NOMO-1 treated with dmso at 0.1 percent for 144 hours (cell line): ENCODE data around the gene CYLD.

Source experiments
- DNase-seq: peaks from one replicate; lab custom pipeline; 2025; ENCODE audit not compliant: unreplicated experiment; lab: John Stamatoyannopoulos, UW

CYLD gene

DNA sequence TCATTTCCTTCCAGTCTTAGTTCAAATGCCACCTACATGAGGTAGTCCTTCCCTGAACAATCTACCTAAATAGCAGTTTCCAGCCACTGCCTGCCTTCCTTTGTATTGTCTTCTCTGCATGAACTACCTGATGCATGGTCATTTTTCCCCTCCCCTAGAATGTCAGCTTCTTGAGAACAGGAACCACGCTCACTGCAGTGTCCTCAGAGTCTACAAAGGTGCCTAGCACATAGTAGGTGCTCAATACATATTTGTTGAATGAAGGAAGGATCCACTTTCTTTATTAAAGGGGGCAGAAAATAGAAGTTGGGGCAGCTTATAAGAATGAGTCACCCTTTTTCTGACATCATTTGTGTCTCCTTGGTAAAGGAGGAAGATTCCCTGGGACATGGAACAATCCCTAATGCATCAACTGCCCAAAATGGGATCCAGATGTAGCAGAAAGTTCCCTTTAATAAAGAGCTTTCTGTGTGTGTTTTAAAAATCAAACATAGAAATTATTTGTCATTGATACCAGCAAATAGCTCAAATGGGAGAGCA is 4.4 kb upstream of the CYLD start:
- no peak for DNase-seq

DNA sequence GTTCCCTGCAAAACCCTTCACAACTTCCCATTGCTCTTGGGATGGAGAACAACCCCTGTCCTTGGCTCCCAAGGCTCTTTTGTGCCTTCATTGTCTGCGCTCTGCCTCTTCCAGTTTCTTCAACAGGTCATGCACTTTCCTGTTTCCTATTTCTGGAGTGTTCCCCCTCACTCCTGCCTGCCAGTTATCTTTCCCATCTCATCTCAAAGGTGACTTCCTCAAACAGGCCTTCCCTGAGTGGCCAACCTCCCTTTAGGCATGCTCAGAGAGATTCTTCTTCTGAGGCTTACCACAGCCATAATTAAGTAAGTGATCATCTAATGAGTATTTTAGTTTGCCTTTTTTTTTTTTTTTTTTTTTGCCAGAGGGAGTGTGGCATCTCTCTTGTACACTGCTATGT is 2.9 kb upstream of the CYLD start:
- DNase-seq = peak; percentile 11

DNA sequence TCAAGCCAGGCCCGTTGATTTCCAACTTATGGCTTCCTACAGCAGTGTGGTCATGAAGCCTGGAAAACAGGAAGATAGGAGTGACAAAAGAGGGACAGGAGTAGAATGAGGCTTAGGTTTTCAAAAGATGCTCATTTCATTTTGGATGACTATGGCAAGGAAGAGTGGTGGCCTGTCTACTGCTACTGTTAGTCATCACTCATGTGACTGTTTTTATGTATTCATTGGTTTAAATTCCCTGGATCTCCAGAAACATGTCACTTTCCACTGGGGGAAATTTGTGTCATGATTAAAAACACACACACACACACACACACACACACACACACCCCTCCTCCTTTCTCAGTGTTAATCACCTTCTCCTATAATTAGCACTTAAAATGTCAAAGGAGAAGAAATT is 1.1 kb upstream of the CYLD start:
- no peak for DNase-seq

DNA sequence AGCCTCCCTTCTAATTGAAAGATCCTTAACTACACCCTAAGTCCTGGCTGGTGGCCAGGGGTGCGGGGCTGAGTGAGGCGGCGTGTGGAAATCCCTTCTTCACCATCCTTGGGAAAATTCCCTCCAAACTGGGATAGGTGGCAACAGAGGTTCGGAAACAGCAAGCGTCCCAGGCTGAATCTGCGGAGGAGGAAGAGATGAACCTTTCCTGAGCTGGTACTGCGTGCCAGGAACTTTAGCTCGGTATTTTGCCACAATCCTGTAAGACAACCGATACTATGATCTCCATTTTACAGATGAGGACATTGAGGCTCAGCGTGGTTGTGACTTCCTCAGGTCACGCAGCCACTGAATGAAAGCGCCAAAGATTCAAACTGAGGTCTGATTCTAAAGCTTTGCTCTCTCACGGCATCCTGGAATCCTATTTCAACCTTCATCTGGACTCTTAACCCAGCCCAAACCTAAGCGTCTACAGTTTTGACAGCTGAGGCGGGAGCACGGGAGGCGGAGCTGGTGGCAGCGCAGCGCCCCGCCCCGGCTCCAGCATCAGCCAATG is 583 bp upstream of the CYLD start:
- DNase-seq = no peak

- DNase-seq = peak; percentile 30
Measured at GRCh38 chr16:50742576-50743200, 802 bp downstream of the CYLD start.

GRCh38 chr16:50743581-50744225 is 1.8 kb downstream of the CYLD start:
- no peak for DNase-seq

DNA sequence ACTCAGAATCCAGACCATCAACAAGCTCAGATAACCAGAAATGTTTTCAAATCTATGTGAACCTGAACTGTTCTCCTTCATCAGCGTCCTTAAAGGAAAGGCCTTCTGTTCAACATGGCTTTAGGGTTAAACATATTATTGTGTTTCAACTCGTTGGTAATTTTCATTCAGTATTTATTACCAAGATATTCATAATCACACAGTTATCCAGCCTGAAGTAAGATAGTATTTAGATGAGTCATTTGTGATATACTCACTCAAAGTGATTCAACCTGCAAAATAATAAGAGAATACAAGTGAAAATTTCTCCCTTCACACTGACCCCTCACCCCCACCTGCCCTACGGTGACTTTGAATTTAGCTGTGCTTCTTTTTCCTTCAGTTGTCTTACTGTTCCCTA is 3.0 kb downstream of the CYLD start:
- no peak for DNase-seq

- no peak for DNase-seq
Measured at GRCh38 chr16:50745940-50746339, 4.1 kb downstream of the CYLD start.

DNA sequence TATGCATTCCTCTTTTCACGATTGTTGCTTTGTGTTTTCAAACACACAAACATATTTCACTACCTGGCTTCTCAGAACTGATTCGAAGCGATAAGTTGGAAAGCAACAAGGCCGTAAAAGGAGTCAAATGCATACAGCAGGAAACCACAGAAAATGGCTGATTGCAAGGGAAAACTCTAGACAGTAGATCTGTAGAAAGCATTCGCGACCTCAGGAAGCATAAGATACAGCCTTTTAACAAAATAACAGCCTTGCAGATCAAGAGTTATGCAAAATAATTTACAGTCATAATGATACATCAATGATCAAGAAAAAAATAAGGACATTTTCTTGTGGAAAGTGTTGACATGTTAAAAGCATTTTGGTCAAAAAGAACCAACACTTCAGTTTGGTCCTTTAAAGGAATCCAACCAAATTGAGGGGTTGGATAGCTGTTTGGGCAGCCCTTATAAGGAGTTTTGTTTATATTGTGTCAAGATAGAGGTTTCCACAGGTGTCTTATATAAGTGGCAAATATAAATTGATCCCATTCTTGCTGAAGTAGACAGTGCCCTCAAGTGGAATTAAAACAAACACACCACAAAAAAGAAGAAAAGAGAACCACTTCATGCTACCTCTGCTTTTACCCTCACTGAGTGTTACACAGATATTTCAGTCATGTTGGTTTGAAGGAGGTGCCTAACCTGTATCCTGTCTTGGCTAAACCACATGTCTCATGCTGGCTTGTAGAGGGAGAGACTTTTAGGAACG is 5.5 kb downstream of the CYLD start:
- DNase-seq = peak; percentile 11

DNA sequence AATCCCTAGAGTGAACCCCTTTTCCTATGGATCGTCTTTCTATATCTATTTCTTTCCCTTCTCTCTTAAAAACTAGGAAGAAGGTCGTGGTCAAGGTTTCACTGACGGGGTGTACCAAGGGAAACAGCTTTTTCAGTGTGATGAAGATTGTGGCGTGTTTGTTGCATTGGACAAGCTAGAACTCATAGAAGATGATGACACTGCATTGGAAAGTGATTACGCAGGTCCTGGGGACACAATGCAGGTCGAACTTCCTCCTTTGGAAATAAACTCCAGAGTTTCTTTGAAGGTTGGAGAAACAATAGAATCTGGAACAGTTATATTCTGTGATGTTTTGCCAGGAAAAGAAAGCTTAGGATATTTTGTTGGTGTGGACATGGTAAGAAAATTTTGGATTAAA is 9.6 kb downstream of the CYLD start:
- DNase-seq = no peak

- DNase-seq = no peak
Measured at GRCh38 chr16:50752471-50753235, 10.8 kb downstream of the CYLD start.

DNA sequence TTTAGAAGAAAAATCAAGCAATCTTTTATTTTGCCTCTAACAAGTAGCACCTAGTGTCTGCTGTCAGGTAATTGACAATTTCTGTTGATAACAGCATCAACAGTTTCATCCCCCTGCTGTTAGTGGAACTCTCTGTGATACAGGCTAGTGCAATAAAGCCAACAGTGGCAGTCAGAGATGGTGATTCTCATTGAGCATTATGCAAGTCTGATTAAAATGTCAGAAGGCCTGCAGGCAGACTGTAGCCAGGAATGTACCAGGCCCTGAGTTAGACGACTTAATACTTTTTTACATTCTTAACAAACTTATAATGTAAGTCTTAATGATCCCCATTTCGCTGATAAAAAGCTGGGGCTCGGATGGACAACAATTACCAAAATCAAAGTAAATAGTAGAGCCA is 14.6 kb downstream of the CYLD start:
- DNase-seq = no peak

- peak; percentile 0 for DNase-seq
Measured at GRCh38 chr16:50761267-50761666, 19.4 kb downstream of the CYLD start.

DNA sequence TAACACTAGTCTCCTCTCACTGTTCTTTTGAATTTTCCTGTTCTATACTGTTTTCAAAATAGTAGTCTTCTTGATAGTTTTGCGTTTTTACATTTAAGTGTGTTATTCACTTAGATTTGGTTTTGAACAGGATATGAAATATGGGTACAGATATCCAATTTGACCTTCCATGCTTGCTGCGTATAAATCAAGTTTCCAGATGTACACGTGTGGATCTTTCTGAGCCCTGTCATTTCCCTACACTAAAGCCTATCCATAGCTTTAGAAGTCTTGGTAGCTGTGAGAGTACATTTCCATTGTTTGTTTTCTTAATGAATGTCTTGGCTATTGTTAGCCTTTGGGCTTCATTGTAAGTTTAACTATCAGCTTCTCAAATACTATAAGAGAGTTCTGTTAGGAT is 20.4 kb downstream of the CYLD start:
- DNase-seq = no peak

DNA sequence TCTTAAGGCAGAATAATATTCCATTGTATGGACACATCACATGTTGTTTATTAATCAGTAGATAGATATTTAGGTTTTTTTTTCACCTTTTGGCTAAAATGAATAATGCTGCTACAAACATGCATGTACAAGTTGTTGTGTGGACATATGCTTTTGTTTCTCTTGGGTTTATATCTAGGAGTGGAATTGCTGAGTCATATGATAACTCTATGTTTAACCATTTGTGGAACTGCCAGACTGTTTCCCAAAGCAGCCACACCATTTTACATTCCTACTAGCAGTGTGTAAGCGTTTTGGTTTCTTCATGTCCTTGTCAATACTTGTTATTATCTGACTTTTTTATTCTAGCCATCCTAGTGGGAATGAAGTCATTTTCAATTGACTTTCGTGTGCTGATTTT is 21.3 kb downstream of the CYLD start:
- DNase-seq = no peak

DNA sequence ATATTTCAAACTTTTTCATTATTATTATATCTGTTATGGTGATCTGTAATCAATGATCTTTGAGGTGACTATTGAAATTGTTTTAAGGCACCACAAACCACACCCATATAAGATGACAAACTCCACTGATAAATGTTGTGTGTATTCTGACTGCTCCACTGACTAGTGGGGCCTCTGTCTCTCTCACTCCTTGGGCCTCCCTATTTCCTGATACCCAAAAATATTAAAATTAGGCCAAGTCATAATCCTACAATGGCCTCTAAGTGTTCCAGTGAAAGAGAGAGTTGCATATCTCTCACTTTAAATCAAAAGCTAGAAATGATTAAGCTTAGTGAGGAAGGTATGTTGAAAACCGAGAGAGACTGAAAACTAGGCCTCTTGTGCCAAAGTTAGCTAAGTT is 23.4 kb downstream of the CYLD start:
- DNase-seq = no peak

GRCh38 chr16:50765861-50766260 is 24.0 kb downstream of the CYLD start:
- DNase-seq = no peak

DNA sequence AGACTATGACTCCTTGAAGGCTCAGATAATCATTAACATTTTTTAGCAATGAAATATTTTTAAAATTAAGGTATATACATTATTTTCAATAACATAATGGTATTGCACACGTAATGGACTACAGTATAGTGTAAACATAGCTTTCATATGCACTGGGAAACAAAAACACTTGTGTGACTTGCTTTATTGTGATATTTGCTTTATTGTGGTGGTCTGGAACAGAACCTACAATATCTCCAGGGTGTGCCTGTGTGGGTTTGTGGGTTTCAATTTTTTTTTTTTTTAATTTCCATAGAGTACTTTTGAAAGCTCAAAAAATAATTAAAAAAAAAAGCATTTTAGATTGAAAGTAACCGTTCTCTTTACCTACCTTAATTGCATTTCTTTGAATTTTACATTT is 25.3 kb downstream of the CYLD start:
- no peak for DNase-seq

GRCh38 chr16:50771366-50771765 is 29.5 kb downstream of the CYLD start:
- no peak for DNase-seq

GRCh38 chr16:50774405-50774804 is 32.5 kb downstream of the CYLD start:
- DNase-seq = no peak

- no peak for DNase-seq
Measured at GRCh38 chr16:50774960-50775359, 33.1 kb downstream of the CYLD start.
